ENCODE results near the gene COL6A1.

COL6A1 gene

GRCh38 chr21:46023555-46023954 is 42.0 kb downstream of the COL6A1 start:
- peak overlapping the region in 1 of 2 donors; percentile 66 for H3K9ac ChIP-seq (ENCODE audit: low read length in 2 of 2)
- H3K27ac ChIP-seq (ENCODE audit: low read length) = peak overlapping the region; percentile 97
- H3K4me1 ChIP-seq (ENCODE audit: control insufficient read depth, insufficient read depth, low read length) = peaks cover 57% of the 10 kb centered on the region

GRCh38 chr21:46024141-46024540 is 42.6 kb downstream of the COL6A1 start:
- H3K27ac ChIP-seq (ENCODE audit: low read length) = peak overlapping the region; percentile 97
- no peaks in the 10 kb centered on the region for H3K27me3 ChIP-seq (ENCODE audit: control insufficient read depth in 1 of 2, insufficient read depth in 2 of 2, low read length in 2 of 2)
- H3K4me3 ChIP-seq (ENCODE audit: low read length in 2 of 2) = no peak overlapping the region
- H3K36me3 ChIP-seq (ENCODE audit: control insufficient read depth in 2 of 2, insufficient read depth in 2 of 2, low read length in 2 of 2) = no peaks in the 10 kb centered on the region
- H3K4me1 ChIP-seq (ENCODE audit: control insufficient read depth, insufficient read depth, low read length) = peaks cover 63% of the 10 kb centered on the region
- no peaks in the 10 kb centered on the region for H3K9me3 ChIP-seq (ENCODE audit: control insufficient read depth in 2 of 2, low read length in 2 of 2)
- H3K9ac ChIP-seq (ENCODE audit: low read length in 2 of 2) = no peak overlapping the region

More at GRCh38 chr21:46023555-46023954, 42.0 kb downstream of the COL6A1 start:
- Histone ChIP-seq H3K4me3 (ENCODE audit: low read length in 2 of 2) (no peak overlapping the region), H3K9me3 (ENCODE audit: control insufficient read depth in 2 of 2, low read length in 2 of 2) (no peaks in the 10 kb centered on the region), H3K27me3 (ENCODE audit: control insufficient read depth in 1 of 2, insufficient read depth in 2 of 2, low read length in 2 of 2) (no peaks in the 10 kb centered on the region), H3K36me3 (ENCODE audit: control insufficient read depth in 2 of 2, insufficient read depth in 2 of 2, low read length in 2 of 2) (no peaks in the 10 kb centered on the region)

- peak overlapping the region; percentile 47 to 68 for H3K9ac ChIP-seq (ENCODE audit: low read length in 2 of 2)
- peak overlapping the region; percentile 97 for H3K27ac ChIP-seq (ENCODE audit: low read length)
- peaks cover 58% of the 10 kb centered on the region for H3K4me1 ChIP-seq (ENCODE audit: control insufficient read depth, insufficient read depth, low read length)
Observed at GRCh38 chr21:46025113-46025770, 43.7 kb downstream of the COL6A1 start.

GRCh38 chr21:46027851-46028493 is 46.4 kb downstream of the COL6A1 start:
- Histone ChIP-seq H3K27me3 (ENCODE audit: control insufficient read depth in 1 of 2, insufficient read depth in 2 of 2, low read length in 2 of 2) (no peaks in the 10 kb centered on the region), H3K4me1 (ENCODE audit: control insufficient read depth, insufficient read depth, low read length) (peaks cover 34% of the 10 kb centered on the region), H3K9me3 (ENCODE audit: control insufficient read depth in 2 of 2, low read length in 2 of 2) (no peaks in the 10 kb centered on the region), H3K27ac (ENCODE audit: low read length) (peak overlapping the region; percentile 89), H3K4me3 (ENCODE audit: low read length in 2 of 2) (no peak overlapping the region), H3K36me3 (ENCODE audit: control insufficient read depth in 2 of 2, insufficient read depth in 2 of 2, low read length in 2 of 2) (no peaks in the 10 kb centered on the region), H3K9ac (ENCODE audit: low read length in 2 of 2) (peak overlapping the region; percentile 4 to 48)

More at GRCh38 chr21:46025113-46025770, 43.7 kb downstream of the COL6A1 start:
- H3K4me3 ChIP-seq (ENCODE audit: low read length in 2 of 2) = no peak overlapping the region
- H3K36me3 ChIP-seq (ENCODE audit: control insufficient read depth in 2 of 2, insufficient read depth in 2 of 2, low read length in 2 of 2) = no peaks in the 10 kb centered on the region
- H3K9me3 ChIP-seq (ENCODE audit: control insufficient read depth in 2 of 2, low read length in 2 of 2) = no peaks in the 10 kb centered on the region
- H3K27me3 ChIP-seq (ENCODE audit: control insufficient read depth in 1 of 2, insufficient read depth in 2 of 2, low read length in 2 of 2) = no peaks in the 10 kb centered on the region

GRCh38 chr21:46028573-46029091 is 47.1 kb downstream of the COL6A1 start:
- Histone ChIP-seq H3K27ac (ENCODE audit: low read length) (peak overlapping the region; percentile 89), H3K9ac (ENCODE audit: low read length in 2 of 2) (peak overlapping the region; percentile 40 to 48), H3K9me3 (ENCODE audit: control insufficient read depth in 2 of 2, low read length in 2 of 2) (no peaks in the 10 kb centered on the region), H3K27me3 (ENCODE audit: control insufficient read depth in 1 of 2, insufficient read depth in 2 of 2, low read length in 2 of 2) (no peaks in the 10 kb centered on the region), H3K36me3 (ENCODE audit: control insufficient read depth in 2 of 2, insufficient read depth in 2 of 2, low read length in 2 of 2) (no peaks in the 10 kb centered on the region), H3K4me3 (ENCODE audit: low read length in 2 of 2) (no peak overlapping the region), H3K4me1 (ENCODE audit: control insufficient read depth, insufficient read depth, low read length) (peaks cover 32% of the 10 kb centered on the region)

GRCh38 chr21:46029186-46029924 is 47.8 kb downstream of the COL6A1 start:
- Histone ChIP-seq H3K27me3 (ENCODE audit: control insufficient read depth in 1 of 2, insufficient read depth in 2 of 2, low read length in 2 of 2) (no peaks in the 10 kb centered on the region), H3K9ac (ENCODE audit: low read length in 2 of 2) (peak overlapping the region in 1 of 2 donors; percentile 40), H3K27ac (ENCODE audit: low read length) (peak overlapping the region; percentile 89), H3K36me3 (ENCODE audit: control insufficient read depth in 2 of 2, insufficient read depth in 2 of 2, low read length in 2 of 2) (no peaks in the 10 kb centered on the region), H3K9me3 (ENCODE audit: control insufficient read depth in 2 of 2, low read length in 2 of 2) (no peaks in the 10 kb centered on the region), H3K4me3 (ENCODE audit: low read length in 2 of 2) (peak overlapping the region in 1 of 2 donors; percentile 14), H3K4me1 (ENCODE audit: control insufficient read depth, insufficient read depth, low read length) (peaks cover 28% of the 10 kb centered on the region)

- H3K4me1 ChIP-seq (ENCODE audit: control insufficient read depth, insufficient read depth, low read length) = peaks cover 31% of the 10 kb centered on the region
- no peak overlapping the region for H3K4me3 ChIP-seq (ENCODE audit: low read length in 2 of 2)
- no peak overlapping the region for H3K27ac ChIP-seq (ENCODE audit: low read length)
- H3K27me3 ChIP-seq (ENCODE audit: control insufficient read depth in 1 of 2, insufficient read depth in 2 of 2, low read length in 2 of 2) = no peaks in the 10 kb centered on the region
- H3K9me3 ChIP-seq (ENCODE audit: control insufficient read depth in 2 of 2, low read length in 2 of 2) = no peaks in the 10 kb centered on the region
- H3K9ac ChIP-seq (ENCODE audit: low read length in 2 of 2) = no peak overlapping the region
- H3K36me3 ChIP-seq (ENCODE audit: control insufficient read depth in 2 of 2, insufficient read depth in 2 of 2, low read length in 2 of 2) = no peaks in the 10 kb centered on the region
Observed at GRCh38 chr21:46031484-46031883, 49.9 kb downstream of the COL6A1 start.

GRCh38 chr21:46032100-46032499 is 50.5 kb downstream of the COL6A1 start:
- Histone ChIP-seq H3K9me3 (ENCODE audit: control insufficient read depth in 2 of 2, low read length in 2 of 2) (no peaks in the 10 kb centered on the region), H3K36me3 (ENCODE audit: control insufficient read depth in 2 of 2, insufficient read depth in 2 of 2, low read length in 2 of 2) (no peaks in the 10 kb centered on the region), H3K9ac (ENCODE audit: low read length in 2 of 2) (no peak overlapping the region), H3K27me3 (ENCODE audit: control insufficient read depth in 1 of 2, insufficient read depth in 2 of 2, low read length in 2 of 2) (no peaks in the 10 kb centered on the region), H3K4me1 (ENCODE audit: control insufficient read depth, insufficient read depth, low read length) (peaks cover 33% of the 10 kb centered on the region), H3K27ac (ENCODE audit: low read length) (no peak overlapping the region), H3K4me3 (ENCODE audit: low read length in 2 of 2) (no peak overlapping the region)

GRCh38 chr21:46033410-46034400 is 52.1 kb downstream of the COL6A1 start:
- Histone ChIP-seq H3K4me3 (ENCODE audit: low read length in 2 of 2) (no peak overlapping the region), H3K27ac (ENCODE audit: low read length) (no peak overlapping the region)

More at GRCh38 chr21:46033410-46034400, 52.1 kb downstream of the COL6A1 start:
- peaks cover 22% of the 10 kb centered on the region for H3K4me1 ChIP-seq (ENCODE audit: control insufficient read depth, insufficient read depth, low read length)
- no peaks in the 10 kb centered on the region for H3K9me3 ChIP-seq (ENCODE audit: control insufficient read depth in 2 of 2, low read length in 2 of 2)
- H3K9ac ChIP-seq (ENCODE audit: low read length in 2 of 2) = peak overlapping the region in 1 of 2 donors; percentile 32
- H3K36me3 ChIP-seq (ENCODE audit: control insufficient read depth in 2 of 2, insufficient read depth in 2 of 2, low read length in 2 of 2) = no peaks in the 10 kb centered on the region
- H3K27me3 ChIP-seq (ENCODE audit: control insufficient read depth in 1 of 2, insufficient read depth in 2 of 2, low read length in 2 of 2) = no peaks in the 10 kb centered on the region

Data from stomach smooth muscle (tissue), 2 donors.